Smooth muscle cell (in vitro differentiated cells): ENCODE data around the gene NEDD9. TPM values are rescaled to one million over a fixed set of nuclear protein-coding genes. Genes with fewer than 3 reads are reported as not detected.

Source experiments
- DNase-seq: peaks from one replicate; lab custom pipeline; 2025; ENCODE audit not compliant: unreplicated experiment; lab: John Stamatoyannopoulos, UW
- H2AFZ ChIP-seq: fragments of 200-600 bp; sonication (generic); 2 replicates; pipeline ENCODE4 v1.6.0; 2016; ENCODE audit warnings: antibody characterized with exemption, low read depth, mild to moderate bottlenecking
- H3F3A ChIP-seq: fragments of 200-600 bp; sonication (generic); 2 replicates; pipeline ENCODE4 v1.6.0; 2017; ENCODE audit warnings: antibody characterized with exemption, low read depth
- H3K27ac ChIP-seq: fragments of 200-600 bp; sonication (generic); 2 replicates; pipeline ENCODE4 v1.5.1; 2016; ENCODE audit warnings: low read depth, mild to moderate bottlenecking
- H3K27me3 ChIP-seq: fragments of 200-600 bp; sonication (generic); 2 replicates; pipeline ENCODE4 v1.6.1; 2016; ENCODE audit warnings: low read depth, mild to moderate bottlenecking
- H3K36me3 ChIP-seq: fragments of 200-600 bp; sonication (generic); 2 replicates; pipeline ENCODE4 v1.5.1; 2016; ENCODE audit warnings: low read depth
- H3K4me1 ChIP-seq: fragments of 200-600 bp; sonication (generic); 2 replicates; pipeline ENCODE4 v1.5.1; 2016; ENCODE audit warnings: low read depth
- H3K4me2 ChIP-seq: fragments of 200-600 bp; sonication (generic); 2 replicates; pipeline ENCODE4 v1.6.0; 2016; ENCODE audit warnings: mild to moderate bottlenecking
- H3K4me3 ChIP-seq: fragments of 200-600 bp; sonication (generic); 2 replicates; pipeline ENCODE4 v1.5.1; 2016; ENCODE audit warnings: mild to moderate bottlenecking
- H3K79me2 ChIP-seq: fragments of 200-600 bp; sonication (generic); 2 replicates; pipeline ENCODE4 v1.6.0; 2016; ENCODE audit warnings: low read depth, mild to moderate bottlenecking
- H3K9ac ChIP-seq: fragments of 200-600 bp; sonication (generic); 2 replicates; pipeline ENCODE4 v1.6.0; 2016; ENCODE audit warnings: low read depth
- H3K9me3 ChIP-seq: fragments of 200-600 bp; sonication (generic); replicated peaks from 2 replicates; pipeline ENCODE4 v1.5.1; 2016; ENCODE audit warnings: low read depth
- H4K20me1 ChIP-seq: fragments of 200-600 bp; sonication (generic); 2 replicates; pipeline ENCODE4 v1.6.0; 2016; ENCODE audit warnings: low read depth
- WGBS: methylation state at CpG from one replicate; pipeline ENCODE4 v1.1.7; 2016; ENCODE audit warnings: low lambda C conversion rate; 5-methylcytosine and 5-hydroxymethylcytosine counted together
- polyA plus RNA-seq: library from polyadenylated mRNA; unstranded; fragments of >200 nt; fragmentation: Nextera tagmentation; extraction: Ambion mirVana; gene quantifications from 2 replicates; pipeline ENCODE4 v1.2.1, GENCODE V29; 2016
- total RNA-seq: library from RNA; depleted of rRNA; stranded (reverse); fragments of >200 nt; gene quantifications from 2 replicates; pipeline ENCODE4 v1.2.3, GENCODE V29; 2014
- TF ChIP-seq, protein P1 (sequence below): fragments of 200-600 bp; sonication (generic); IDR thresholded peaks from 2 replicates; pipeline ENCODE4 v1.5.1; 2017; ENCODE audit warnings: borderline replicate concordance, mild to moderate bottlenecking, antibody characterized with exemption; ENCODE audit not compliant: insufficient read depth, poor library complexity, severe bottlenecking

Gene NEDD9
- total and polyA plus RNA-seq, 2 experiments from 2014 or later, result 85.6 to 127 TPM

DNA sequence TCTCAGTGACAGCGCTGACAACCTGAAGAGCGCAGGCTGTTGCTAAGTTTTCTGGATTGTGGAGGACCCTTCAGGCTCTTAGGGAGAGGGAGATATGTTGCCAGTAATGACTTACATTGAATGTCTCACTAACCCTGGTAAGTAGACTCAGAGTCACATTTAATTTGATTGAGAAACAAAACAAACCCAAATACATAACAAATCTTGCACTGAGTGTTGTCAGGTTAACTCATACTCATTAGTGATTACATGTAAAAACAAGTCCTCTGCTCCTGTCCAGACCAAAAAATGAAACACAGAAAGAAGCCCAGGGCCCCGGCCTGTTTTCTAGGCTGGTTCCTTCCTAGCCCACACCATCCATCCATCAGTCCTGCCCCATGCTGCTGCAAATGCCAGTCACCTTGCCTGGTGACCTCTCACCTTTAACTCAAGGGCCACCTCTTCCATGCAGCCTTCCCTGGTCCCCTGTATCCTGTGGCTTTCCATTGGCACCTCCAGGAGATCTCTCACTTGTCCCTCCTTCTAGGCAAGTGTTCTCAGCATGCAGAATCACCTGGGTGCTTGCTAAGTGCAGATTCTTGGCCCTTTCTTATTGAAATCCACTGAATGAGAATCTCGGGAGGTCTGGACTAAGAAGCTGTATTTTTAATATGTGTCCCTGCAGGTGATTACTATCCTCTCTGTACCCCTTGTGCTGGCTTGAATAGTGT, 86.2 kb downstream of the NEDD9 start:
- WGBS, result 91% methylated on average over 4 of the region's 4 CpGs

DNA sequence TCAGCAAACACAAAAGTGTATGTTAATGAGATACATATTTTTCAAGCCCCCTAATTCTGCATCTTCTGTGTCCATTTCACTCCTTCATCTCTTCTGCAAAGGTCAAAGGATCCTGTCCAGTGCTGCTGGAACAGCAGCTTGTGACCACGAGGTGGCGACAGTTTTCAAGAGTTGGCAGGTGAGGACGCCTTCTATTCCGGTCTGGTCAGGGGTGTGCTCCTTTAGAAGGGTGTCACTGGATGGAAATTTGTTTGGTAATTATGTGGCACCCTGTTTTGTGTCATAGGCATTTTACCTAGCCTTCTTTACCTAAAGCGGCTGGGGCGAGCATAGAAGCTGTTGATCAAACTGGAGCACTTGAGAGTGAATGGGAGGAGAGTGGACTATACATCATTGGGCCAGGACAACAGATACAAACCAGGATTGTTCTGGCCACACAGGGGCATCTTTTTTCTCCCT, 88.0 kb downstream of the NEDD9 start:
- peak overlapping the region; percentile 77 for H3K4me2 ChIP-seq
- no peaks in the 10 kb centered on the region for H3K79me2 ChIP-seq
- peaks cover 12% of the 10 kb centered on the region for H3F3A ChIP-seq
- no peaks in the 10 kb centered on the region for H3K9me3 ChIP-seq
- H3K4me1 ChIP-seq, result peaks cover 4% of the 10 kb centered on the region
- H3K36me3 ChIP-seq, result no peaks in the 10 kb centered on the region
- WGBS, result 25% methylated on average over 6 of the region's 6 CpGs
- DNase-seq, result no peak
- TF ChIP-seq, protein P1, sequence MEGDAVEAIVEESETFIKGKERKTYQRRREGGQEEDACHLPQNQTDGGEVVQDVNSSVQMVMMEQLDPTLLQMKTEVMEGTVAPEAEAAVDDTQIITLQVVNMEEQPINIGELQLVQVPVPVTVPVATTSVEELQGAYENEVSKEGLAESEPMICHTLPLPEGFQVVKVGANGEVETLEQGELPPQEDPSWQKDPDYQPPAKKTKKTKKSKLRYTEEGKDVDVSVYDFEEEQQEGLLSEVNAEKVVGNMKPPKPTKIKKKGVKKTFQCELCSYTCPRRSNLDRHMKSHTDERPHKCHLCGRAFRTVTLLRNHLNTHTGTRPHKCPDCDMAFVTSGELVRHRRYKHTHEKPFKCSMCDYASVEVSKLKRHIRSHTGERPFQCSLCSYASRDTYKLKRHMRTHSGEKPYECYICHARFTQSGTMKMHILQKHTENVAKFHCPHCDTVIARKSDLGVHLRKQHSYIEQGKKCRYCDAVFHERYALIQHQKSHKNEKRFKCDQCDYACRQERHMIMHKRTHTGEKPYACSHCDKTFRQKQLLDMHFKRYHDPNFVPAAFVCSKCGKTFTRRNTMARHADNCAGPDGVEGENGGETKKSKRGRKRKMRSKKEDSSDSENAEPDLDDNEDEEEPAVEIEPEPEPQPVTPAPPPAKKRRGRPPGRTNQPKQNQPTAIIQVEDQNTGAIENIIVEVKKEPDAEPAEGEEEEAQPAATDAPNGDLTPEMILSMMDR, result peak; percentile 95
- peak overlapping the region; percentile 82 for H3K9ac ChIP-seq
- H3K27ac ChIP-seq, result peak overlapping the region; percentile 98
- H2AFZ ChIP-seq, result no peak overlapping the region
- H3K4me3 ChIP-seq, result no peak overlapping the region
- no peaks in the 10 kb centered on the region for H3K27me3 ChIP-seq
- H4K20me1 ChIP-seq, result no peaks in the 10 kb centered on the region

More for the DNA sequence above, 86.2 kb downstream of the NEDD9 start:
- Histone ChIP-seq H3K27me3 (no peaks in the 10 kb centered on the region), H3K4me2 (no peak overlapping the region), H3K9me3 (no peaks in the 10 kb centered on the region), H3K79me2 (no peaks in the 10 kb centered on the region), H4K20me1 (no peaks in the 10 kb centered on the region), H3K27ac (no peak overlapping the region), H3K4me3 (no peak overlapping the region), H3F3A (peaks cover 12% of the 10 kb centered on the region), H3K4me1 (peaks cover 4% of the 10 kb centered on the region), H2AFZ (no peak overlapping the region), H3K9ac (no peak overlapping the region), H3K36me3 (no peaks in the 10 kb centered on the region)
- DNase-seq, result no peak
- TF ChIP-seq, protein P1, result no peak

DNA sequence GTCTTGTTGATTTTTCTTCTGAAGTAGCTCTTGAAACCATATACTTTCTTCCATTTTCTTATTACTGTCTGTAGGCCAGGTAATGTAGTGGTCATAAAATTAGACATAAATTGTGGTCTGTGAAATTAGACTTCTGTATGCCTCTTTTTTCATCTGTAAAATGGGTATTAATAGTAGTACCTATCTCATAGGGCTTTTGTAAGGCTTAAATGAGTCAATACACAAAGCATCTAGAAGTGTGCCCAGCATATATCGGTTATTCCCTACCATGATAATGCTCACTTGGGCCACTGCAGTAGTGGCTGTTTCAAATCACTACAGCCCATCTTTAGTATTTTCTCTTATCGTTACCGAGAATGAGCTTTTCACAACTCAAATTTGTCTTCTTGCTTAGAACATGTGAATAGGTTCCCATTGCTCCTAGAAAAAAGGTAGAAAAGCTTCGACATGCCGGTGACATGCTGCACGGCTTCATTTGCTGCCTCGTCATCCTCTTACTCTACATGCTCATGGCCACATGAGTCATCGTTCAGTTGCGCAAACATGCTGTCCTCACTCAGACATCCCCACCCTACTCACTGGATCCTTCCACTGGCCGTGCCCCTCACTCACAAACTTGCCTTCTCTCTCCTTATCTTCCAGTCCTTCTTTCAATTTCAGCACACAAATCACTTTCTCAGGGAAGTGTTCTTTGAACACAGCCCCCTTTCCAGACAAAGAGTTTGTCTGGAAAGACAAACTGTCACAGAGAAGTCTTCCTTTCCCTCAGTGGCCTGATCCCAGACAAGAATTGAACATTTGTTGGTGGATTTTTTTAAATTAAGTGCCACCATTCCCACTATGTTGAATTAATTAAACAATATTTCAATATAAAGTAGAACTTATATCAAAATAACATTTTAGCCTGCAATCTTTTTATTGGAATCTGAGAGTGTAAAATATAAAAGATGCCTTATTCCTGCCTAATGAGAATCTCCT, 88.8 kb downstream of the NEDD9 start:
- 24% methylated on average over 10 of the region's 10 CpGs for WGBS
- Histone ChIP-seq H3F3A (peaks cover 12% of the 10 kb centered on the region), H2AFZ (peak overlapping the region; percentile 81)

More for the DNA sequence above, 88.8 kb downstream of the NEDD9 start:
- Histone ChIP-seq H3K4me2 (peak overlapping the region; percentile 77), H3K9me3 (no peaks in the 10 kb centered on the region), H4K20me1 (no peaks in the 10 kb centered on the region), H3K27ac (peak overlapping the region; percentile 98), H3K9ac (peak overlapping the region; percentile 82), H3K27me3 (no peaks in the 10 kb centered on the region), H3K36me3 (no peaks in the 10 kb centered on the region), H3K4me3 (no peak overlapping the region), H3K4me1 (peaks cover 4% of the 10 kb centered on the region), H3K79me2 (no peaks in the 10 kb centered on the region)
- TF ChIP-seq, protein P1, result no peak
- DNase-seq, result peak; percentile 12
